HG02870 (cell line): Measurements from ENCODE around the gene DDX20.
"Not testable (repeated sequence)": the region's sequence is repeated elsewhere in the genome, so short reads cannot be mapped to it uniquely, and the experiment has no call there.

Experiments used
- ATAC-seq: cut with Tn5 transposase; IDR thresholded peaks from one replicate; pipeline ENCODE4 v1.9.1; 2021; ENCODE audit warnings: mild to moderate bottlenecking, moderate library complexity; ENCODE audit not compliant: unreplicated experiment

Gene DDX20

DNA sequence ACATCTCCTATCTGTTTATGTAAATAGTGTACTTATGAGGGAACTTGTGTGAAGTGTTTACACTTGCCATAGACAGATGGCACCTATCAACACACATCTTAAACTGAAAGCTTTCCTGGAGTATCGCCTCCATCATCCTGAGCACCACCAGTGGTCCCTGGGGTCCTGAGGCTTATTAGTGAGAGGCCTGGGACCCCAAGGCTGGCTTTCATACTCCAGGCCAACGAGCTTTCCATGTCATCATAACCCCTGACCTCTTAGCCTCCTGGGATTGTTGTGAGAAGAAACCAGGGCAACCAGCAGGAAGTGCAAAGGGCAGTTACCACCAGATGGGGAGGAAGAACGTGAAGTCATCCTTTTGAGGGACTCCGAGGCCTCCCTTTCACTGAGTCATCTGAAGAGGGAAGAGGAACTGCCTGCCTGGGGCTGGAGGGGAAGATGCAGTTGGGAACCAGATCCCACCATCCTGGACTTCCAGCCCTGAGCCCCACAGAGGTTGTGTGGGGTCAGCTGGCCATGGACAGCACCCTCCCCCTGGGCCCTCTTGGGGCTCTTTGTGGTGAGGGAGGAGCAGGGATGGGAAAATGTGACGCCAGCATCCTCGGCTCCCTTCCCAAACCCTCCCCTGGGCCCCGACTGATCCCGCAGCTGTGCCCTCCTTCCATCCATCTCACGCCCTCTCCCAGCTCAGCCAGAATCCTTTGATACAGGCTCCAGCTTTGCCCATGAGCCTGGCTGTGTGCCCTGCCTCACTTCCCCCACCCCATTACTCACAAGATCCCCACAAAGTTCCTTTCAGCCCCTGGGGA, 22.3 kb upstream of the DDX20 start:
- ATAC-seq = no peak

DNA sequence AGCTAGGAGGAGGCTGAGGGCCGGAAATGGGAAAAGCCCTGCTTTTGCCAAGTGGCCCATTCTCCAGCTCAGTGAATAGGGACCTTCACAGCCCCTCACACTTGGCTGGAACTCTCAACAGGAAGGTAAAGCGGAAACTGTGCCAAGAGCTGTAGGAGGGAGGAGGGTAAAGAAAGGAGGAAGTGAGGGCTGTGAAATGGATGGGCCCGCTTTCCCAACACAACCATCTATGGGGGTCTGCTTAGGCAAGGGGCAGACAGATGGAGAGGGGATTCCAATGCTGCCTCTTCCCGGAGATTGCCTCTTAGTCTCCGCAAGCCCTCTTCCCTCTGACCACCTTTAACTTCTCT, 21.7 kb upstream of the DDX20 start:
- no peak for ATAC-seq

DNA sequence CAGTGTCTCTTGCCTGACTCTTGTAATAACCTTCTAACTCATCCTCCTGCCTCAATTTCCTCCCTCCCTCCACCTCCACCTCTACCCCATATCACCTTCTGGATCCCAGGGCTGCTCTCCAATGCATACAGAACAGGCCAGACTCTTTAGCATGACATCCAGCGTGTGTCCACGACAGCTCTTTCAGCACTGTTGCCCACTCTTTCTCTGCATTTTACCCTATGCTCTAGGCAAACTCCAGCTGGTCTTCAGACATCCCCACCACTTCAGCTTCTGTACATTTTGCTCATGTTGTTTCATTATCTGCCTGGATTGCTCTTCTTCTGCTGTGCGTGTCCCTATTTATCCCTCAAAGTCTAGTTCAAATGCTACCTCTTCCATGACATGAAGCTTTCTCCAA, 21.3 kb upstream of the DDX20 start:
- no peak for ATAC-seq

DNA sequence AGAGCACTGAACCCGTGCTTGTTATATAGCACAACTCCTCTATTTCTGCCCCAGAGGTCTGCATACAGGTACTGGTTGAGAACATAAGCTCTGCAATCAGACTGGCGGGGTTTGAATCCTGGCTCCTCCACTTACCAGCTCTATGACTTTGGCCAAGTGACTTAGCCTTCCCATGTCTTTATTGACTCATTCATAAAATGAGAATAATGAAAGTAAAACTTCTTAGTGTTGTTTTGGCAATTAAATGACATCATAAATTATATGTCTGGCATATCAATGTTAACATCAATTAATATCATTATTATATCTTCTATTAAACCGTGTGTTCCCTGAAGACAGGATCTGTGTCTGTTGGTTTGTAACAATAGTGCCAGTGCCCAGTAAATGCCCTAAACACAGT, 20.8 kb upstream of the DDX20 start:
- ATAC-seq = no peak

DNA sequence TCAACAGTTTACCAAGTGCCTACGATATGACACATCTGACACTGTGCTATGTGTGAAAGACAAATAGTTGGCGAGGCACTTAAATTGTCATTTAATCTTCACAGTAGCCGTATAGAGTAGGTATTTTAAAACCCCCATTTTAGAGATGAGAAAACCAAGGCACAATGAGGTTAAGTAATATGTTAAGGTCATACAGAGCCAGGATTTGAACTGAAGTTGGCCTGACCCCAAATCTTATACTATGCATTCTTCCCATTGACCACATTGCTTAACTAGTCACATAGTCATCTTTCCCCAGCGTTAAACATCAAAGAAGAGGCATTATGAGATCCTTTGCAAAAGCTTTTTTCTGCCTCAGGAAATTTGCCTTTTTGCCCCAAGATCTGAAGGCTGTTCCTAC, 20.4 kb upstream of the DDX20 start:
- no peak for ATAC-seq

DNA sequence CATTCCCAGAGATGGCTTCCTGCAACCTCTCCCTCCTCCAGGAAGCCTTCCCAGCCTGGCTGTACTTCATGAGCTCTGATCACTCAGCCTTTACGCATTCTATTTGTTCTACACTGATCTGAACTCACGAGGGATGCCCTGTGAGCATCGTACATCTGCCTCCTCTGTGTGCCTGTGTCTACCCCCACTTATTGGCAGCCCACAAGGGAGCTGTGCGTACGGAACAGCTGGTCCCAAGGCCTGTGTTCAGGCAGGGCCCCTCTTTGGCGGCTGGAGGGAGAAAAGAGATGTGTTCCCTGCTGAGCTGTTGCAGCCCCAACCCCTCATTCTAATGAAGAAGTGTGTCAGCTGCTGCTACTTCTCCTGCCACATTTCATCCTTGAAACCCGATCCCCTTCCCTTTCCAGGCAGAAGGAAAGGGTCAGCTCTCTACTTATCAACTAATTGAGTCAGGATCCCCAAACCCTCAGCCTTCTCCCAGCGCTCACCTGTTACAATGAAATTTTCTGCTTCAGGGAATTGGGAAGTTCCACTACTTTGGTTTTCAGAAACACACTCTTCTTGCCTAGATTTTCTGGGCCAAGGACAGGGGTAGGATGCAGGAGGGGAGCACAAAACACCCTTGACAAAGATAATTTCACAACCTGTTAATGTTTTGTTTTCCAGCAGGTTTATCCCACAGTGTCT, 19.7 kb upstream of the DDX20 start:
- ATAC-seq = no peak

DNA sequence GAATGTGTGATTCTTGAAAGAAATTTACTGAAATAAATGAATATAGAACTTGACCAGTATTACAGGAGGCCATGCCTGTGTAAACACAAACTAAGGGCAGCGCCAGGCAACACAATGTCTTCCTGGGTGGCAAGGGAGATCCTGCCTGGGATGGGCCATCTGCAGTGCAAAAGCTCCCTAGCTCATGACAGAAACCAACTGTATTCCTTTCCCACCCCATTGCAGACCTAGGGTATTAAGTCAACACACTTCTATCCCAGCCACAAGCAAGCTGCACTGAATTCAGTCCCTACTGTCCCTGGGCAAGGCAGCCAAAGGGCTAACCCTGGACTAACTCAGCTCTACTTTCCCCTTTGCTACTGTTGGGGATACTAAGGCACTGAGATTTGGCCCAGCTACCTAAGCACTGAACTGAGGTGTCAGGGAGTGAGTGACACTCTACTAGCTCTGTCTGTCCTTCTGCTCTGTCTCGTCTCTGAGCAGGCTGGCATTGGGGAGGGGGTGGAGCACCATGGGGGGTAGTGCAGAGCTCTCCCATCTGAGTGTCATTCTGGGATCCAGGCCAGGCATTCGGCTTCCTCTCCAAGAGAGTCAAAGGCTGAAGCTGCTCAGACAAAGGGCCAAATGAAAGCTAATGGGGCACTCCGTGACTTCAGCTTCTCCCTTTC, 19.0 kb upstream of the DDX20 start:
- ATAC-seq = no peak

DNA sequence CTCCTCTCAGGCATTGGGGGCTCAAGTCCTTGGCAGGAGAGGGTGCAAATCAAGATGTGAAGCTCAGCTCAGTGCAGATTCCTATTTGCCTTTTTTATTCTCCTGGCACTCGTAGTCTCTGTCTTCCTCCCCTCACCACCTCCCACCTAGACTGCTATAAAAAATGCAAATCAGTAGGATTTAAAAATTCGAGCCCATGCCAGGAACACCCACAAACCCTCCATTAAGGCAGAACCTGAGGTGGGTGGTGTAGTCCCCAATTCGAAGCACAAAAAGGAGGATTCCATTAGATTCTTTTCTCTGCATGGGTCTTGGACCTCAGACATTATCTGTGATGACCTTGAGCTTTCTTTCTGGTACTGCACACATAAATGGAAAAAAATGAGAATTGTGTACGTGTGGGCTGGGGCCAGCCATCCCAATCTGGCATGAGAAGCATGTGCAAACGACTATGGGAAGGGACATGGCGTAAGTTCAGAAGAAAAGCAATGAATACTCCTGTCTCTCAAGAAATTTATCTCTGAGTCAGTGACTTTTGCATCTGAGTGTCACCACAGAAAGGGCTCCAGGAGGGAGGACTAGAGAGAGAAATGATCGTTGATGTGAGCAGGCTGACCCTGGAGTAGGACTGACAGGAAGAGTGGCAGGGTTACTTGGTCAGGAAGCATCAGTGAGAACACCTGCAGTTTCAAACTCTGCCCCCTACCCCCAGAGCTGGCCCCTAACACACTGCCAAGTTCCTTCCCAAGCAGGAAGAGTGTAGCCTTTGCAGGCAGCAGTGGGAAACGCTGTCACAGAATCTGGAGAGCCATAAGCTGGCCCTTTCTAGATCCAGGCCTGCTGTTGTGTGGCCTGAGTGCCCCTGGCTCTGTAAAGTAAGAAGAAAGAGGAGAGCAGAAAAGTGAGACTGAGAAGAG, 18.2 kb upstream of the DDX20 start:
- ATAC-seq = no peak

DNA sequence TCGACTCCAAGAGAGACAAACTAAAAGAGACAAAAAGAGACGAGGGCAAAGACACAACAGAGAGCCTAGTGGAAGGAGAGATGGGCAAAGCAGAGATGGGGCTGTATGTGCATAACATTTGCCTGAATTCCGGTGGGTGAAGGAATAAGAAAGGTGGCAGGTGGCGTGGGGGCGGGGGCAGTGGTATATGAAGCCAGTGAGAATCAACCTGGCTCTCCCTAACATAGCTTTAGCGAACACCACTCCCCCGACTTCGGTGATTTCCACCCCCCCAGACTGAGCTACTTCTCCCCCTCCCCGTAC, 17.6 kb upstream of the DDX20 start:
- ATAC-seq = no peak

DNA sequence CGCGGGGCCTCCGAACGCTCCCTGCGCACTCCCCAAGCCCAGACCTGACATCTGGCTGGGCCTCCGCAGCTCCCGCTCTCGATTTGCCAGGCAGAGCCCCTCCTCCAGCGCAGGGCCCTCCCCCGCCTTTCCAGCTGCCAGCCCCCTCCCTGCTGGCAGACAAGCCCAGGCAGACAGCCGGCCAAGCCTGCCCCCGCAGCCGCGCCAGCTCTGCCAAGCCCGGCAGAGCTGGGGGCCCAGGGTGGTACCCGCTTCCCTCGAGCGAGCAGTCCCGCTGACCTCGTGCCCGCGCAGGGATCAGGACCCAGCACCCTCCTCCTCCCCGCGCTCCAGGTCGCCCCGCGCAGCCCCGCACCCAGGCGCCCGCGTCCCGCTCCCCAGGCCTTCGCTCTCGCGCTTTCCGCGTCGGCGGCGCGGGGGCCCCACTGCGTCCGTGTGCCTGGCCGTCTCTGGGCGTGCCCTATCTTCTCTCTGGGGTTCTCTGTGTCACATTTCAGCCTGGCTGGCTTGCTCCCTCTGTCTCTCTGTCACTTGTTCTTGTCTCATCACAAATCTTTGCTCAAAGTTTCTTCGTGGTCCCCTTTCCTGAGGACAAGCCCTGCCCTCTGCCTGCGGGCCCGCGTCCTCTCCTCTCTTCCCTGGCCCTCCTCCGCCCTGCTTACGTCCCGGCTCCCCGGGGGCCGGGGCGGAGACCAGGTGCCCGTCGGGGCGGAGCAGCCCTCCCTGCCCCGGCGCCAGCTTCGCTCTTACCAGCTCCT, 17.1 kb upstream of the DDX20 start:
- ATAC-seq = peak; percentile 38

DNA sequence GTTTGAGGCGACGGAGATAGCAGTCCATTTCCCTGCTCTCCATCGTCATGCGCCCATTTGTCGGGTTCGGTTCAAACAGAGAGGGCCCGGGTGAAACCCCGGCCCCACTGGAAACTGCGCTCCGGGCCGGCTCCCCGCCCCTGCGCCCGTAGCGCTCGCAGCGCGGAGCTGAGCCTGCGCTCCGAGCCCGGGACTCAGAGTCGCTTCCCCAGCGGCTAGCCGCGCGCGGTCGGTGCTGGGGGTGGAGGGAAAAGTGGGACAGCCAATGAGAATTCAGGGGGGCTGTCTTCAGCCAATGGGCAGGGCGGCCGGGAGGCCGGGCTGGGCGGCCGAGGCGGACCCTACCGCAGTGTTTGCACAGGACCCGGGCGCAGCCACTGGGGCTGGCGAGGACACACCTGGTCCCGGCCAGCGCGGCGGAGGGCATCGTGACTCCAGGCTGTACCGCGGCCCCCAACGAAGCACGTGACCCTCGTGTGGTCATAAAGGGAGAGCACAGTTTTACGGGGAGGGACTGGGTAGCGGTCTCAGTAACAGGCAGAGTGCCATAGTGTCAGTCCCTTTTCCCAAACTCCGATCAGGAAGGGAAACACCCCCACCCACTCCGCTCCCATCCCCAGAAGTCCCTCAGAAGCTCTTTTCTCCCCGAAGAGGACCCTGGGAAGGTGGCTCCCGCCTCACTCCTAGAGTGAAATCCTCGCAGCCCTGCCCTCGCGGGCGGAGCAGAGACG, 16.3 kb upstream of the DDX20 start, which contains the start of gene INKA2:
Gene INKA2, minus strand, starts transcription at position 202 of the 731 bp plus-strand sequence. Its CDS starts 153 bp downstream, at position 49.
- peak; percentile 79 for ATAC-seq

DNA sequence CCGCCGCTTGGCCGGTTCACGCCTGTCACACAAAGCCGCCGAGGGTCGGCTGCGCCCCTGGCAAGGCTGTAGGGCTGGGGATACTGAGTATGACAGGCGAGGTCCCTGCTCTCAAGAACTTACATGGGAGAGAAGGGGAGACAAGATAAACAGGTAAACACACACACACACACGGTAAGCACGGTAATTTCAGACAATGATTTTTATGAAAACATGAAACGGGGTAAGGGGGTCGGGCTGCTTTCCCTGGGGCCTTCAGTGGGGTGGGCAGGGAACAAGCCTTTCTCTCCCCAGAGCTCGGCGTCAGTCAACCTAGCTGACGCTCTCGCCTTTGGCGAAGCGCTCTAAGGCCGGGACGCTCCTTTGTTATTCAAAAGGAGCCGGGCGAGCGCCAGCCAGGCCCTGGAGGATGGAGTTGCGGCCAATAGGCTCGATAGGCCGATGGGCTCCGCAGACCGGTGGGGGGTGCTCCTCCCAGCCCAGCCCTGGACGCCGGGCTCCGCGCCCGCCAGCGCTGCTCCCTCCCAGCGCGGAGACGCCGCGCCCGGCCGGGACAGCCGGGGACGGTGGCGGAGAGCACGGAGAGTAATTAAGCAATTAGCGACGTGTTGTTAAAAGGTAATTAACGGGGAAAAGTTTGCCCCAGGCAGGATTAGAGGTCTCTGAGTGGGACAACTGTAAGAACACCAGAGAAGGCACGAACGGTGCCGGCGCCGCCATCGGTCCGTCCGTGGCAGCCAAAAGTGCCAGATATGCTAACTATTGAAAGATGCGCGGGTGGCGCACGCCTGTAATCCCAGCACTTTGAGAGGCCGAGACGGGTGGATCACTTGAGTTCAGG, 15.6 kb upstream of the DDX20 start:
- ATAC-seq = no peak

DNA sequence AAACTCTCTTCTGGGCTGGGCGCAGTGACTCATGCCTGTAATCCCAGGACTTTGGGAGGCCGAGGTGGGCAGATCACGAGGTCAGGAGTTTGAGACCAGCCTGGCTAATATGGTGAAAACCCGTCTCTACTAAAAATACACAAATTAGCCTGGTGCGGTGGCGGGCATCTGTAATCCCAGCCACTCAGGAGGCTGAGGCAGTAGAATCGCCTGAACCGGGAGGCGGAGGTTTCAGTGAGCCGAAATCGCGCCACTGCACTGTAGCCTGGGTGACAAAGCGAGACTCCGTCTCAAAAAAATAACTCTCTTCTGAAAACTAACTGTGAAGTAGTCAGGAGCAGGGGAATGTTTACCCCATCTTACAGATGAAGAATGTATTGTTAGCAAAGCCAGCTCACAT, 13.4 kb upstream of the DDX20 start:
- not testable (repeated sequence) for ATAC-seq

DNA sequence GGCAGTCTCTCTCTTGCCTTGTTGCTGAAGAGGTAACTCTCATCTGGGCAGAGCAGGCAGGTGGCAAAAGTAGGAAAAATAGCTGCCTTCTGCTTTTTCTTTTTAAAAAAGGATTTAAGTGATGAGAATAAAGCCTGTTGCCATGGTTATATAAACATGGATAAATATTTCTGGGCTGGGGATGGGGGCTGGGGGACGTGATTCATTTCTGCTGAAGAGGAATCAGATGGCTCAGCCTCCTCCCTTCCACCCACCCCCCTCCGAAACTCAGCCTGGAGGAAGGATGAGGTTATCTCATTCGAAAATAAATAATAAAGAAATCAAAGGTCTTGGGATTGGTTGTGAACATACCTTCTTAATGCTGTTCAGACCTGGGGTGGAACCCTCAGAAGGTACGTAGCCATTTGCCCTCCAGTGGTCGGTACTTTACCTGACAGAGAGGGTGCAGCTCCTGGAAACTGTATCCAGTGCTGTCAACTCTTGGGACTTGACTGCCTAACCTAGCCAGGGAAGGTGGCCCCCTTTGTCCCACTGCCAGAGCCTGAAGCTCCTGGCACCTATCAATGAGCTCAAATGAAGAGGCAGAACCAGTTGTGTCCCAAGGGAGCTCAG, 12.7 kb upstream of the DDX20 start:
- ATAC-seq = no peak

DNA sequence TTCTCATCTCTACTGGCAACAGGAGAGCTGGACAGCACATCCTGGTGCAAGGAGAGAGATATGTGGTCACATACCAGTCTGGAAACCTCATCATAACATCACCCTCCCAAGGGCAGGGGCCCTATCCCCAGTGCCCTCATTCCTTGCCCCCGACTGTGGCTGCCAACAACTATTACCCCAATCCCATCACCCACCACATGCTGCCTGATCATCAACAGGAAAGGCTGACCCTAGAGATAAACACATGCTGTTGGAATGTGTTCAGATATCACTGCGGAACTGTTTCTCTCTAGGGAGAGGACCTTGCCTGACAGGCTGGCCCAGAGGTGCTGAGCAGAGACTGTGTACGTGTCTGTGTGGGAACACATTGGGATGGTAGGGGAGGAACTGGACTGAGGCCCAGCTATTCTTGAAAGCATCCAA, 12.0 kb upstream of the DDX20 start:
- no peak for ATAC-seq

DNA sequence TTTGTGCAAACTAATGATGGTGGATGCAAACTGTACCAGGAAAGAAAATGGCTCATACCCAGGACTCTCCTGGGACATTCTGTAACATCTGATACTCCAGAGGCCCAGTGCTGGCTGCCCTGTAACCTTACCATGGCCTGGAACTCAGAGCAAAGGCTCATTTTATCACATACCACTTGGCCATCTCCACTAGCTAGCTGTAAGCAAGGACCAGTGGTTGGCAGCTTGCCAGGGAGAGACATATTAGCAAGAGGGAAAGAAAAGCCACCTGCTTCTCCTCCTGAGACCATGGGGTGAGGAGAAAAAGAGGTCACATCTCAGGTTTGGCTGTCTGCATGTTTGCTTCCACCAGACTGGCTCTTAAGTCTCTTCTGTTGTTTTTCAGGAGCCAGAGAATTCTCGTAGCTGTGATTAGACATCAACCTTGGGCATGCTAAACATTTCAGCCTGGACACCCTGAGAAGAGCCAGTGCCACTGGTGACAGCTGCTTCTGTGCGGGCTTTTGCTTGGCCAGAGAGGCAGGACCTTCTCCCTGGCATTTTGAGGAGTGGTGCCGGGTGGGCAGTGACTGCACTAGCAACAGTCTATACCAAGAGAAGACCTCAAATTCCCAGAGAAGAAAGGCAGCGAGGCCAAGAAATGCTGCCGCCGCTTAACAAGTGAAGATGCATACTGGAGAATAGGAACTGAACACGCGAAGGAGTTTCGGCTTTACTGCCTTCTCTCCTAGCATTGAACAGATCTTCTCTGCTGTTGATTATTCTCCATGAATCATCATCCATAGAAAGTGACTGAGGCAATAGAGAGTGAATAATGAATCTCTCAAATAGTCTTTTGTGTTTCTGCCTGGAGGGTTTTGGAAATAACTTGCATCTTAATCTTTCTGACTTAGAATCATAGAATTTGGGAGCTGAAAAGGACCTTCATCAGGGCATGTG, 9.8 kb upstream of the DDX20 start:
- ATAC-seq = no peak

DNA sequence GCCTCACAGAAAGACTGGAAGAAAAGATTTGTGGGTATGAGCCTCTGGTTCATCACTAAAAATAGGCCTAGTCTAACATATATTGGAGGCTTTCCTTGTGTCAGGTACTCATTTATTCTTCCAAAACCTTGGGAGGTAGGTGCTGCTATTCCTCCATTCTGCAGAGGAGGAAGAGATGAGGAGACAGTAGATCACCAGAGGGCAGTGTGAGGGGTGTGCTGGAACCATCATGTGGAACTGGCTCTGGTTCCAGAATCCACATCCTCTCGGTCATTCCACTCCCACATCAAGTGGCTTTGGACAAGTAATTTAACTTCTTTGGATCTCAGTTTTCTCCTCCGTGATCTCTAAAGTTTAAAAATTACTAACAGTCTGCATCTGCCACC, 9.1 kb upstream of the DDX20 start:
- no peak for ATAC-seq
